ENCODE measurements around the gene SSTR4.
A peak's percentile ranks its signal among the peaks of the same experiment; 100 is the strongest.

SSTR4 gene

GRCh38 chr20:23039885-23040508 is 4.9 kb downstream of the SSTR4 start:
- no peak overlapping the region for H3K4me3 ChIP-seq (ENCODE audit: low read depth, low read length)
- no peak for TF ChIP-seq CTCF (IDR thresholded peaks at IDR 0.05; ENCODE audit: borderline replicate concordance, insufficient read depth, low read depth, low read length)

- TF ChIP-seq CTCF (IDR thresholded peaks at IDR 0.05; ENCODE audit: borderline replicate concordance, insufficient read depth, low read depth, low read length), result no peak
- no peak overlapping the region for H3K4me3 ChIP-seq (ENCODE audit: low read depth, low read length)
These were observed 7.2 kb downstream of the SSTR4 start for GRCh38 chr20:23042270-23042669.

GRCh38 chr20:23043376-23043775 is 8.3 kb downstream of the SSTR4 start:
- peak; percentile 52; the same call in 1 of the 2 replicates for TF ChIP-seq CTCF (IDR thresholded peaks at IDR 0.05; ENCODE audit: borderline replicate concordance, insufficient read depth, low read depth, low read length)
- H3K4me3 ChIP-seq (ENCODE audit: low read depth, low read length), result no peak overlapping the region

GRCh38 chr20:23046431-23046830 is 11.3 kb downstream of the SSTR4 start:
- no peak overlapping the region for H3K4me3 ChIP-seq (ENCODE audit: low read depth, low read length)
- TF ChIP-seq CTCF (IDR thresholded peaks at IDR 0.05; ENCODE audit: borderline replicate concordance, insufficient read depth, low read depth, low read length), result no peak

- no peak for TF ChIP-seq CTCF (IDR thresholded peaks at IDR 0.05; ENCODE audit: borderline replicate concordance, insufficient read depth, low read depth, low read length)
- H3K4me3 ChIP-seq (ENCODE audit: low read depth, low read length), result no peak overlapping the region
These were observed 12.1 kb downstream of the SSTR4 start for GRCh38 chr20:23047001-23047737.

- TF ChIP-seq CTCF (IDR thresholded peaks at IDR 0.05; ENCODE audit: borderline replicate concordance, insufficient read depth, low read depth, low read length), result no peak
- H3K4me3 ChIP-seq (ENCODE audit: low read depth, low read length), result no peak overlapping the region
These were observed 12.7 kb downstream of the SSTR4 start for GRCh38 chr20:23047738-23048214.

Data from GM12875 (cell line).